A172 (cell line): ENCODE measurements around the gene USP15. TPM values are rescaled to one million over a fixed set of nuclear protein-coding genes. Genes with fewer than 3 reads are reported as not detected.
"Not testable (repeated sequence)": the region's sequence is repeated elsewhere in the genome, so short reads cannot be mapped to it uniquely, and the experiment has no call there.

Experiments used
- DNase-seq: peaks from one replicate; pipeline ENCODE4 v3.0.0-alpha.2; 2015; ENCODE audit warnings: low spot score
- total RNA-seq: library from RNA; depleted of rRNA; stranded (reverse); fragments of >200 nt; shearing (Covaris generic); gene quantifications from 2 replicates; pipeline ENCODE4 v1.2.3, GENCODE V29; 2014; rRNA removed

The USP15 gene
- total RNA-seq, 1 experiment from 2014 or later: 43.3 TPM

DNA sequence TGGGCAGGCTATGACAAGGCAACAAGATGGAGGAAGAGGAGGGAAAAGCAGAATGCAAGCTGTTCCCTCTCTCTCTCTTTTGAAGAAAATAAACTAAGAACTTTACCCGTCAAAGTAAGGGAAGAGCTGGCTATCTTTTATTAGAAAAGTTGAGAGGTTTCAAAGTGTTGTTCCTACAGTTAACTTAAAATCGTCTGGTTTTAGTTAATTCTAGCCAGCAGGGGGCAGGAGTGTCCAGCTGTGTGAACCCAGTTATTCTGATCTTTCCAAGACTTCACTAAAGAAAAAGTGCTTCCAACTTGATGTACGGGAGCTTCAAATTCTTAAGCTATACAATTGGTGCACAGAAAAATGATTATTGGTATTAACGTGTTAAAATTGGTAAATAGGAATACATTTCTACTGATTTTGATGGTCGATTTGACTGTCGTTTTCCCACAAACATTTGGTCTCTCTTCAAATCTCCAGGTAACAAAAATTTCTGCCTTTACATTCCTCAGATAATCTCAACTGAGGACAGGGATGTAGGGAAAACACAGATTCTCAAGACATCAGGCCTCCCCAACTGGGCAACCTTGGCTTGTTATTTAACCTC, 178.0 kb downstream of the USP15 start:
- DNase-seq: peak; percentile 38

DNA sequence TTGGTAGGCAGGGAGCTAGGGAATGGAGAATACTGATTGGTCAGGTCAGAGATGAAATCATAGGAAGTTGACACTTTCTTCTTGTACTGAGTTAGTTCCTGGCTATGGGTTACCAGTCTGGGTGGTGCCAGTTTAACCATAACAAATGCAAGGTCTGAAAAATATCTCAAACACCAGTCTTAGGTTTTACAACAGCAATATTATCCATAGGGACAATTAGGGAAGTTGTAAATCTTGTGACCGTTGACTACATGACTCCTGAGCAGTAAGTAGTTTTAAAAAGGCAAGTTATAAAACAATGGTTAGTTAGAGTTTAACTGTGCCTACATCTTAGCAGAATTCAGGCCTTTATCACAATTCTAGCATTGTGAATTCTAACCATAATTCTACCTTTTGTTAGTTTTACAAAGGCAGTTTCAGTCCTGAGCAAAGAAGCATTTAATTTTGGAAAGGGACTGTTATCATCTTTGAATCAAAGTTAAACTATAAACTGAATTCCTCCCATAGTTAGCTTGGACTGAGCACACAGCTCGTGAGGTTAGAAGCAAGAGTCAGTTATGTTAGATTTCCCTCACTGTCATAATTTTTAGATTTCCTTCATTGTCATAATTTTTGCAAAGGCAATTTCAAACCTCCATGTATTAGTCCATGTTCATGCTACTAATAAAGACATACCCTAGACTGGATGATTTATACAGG, 186.7 kb downstream of the USP15 start:
- no peak for DNase-seq

DNA sequence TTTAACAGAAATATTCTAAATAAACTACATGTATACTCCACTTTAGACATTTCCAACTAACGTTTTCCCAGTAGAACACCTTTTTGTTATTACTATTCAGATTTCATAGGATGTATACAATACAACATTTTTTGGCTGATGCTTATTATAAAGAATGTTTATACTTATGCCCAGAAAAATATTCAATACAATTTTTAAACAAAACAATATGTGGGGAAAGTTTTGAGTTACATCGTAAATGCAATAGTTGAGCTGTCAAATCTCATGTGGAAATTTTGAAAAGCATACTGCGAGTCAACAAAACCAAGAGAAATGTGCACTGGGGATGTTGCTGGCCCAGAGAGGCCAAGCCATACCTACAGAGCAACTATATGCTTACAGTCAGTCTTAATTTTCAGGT, 188.2 kb downstream of the USP15 start:
- DNase-seq: no peak

DNA sequence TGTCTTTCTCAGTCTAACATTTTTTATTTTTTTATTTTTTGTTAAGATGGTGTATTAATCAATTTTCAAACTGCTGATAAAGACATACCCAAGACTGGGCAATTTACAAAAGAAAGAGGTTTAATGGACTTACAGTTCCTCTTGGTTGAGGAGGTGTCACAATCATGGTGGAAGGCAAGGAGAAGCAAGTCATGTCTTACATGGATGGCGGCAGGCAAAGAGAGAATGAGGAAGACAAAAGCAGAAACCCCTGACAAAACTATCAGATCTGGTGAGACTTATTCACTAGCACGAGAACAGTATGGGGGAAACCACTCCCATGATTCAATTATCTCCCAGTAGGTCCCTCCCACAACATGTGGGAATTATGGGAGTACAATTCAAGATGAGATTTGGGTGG, 195.2 kb downstream of the USP15 start:
- not testable (repeated sequence) for DNase-seq

DNA sequence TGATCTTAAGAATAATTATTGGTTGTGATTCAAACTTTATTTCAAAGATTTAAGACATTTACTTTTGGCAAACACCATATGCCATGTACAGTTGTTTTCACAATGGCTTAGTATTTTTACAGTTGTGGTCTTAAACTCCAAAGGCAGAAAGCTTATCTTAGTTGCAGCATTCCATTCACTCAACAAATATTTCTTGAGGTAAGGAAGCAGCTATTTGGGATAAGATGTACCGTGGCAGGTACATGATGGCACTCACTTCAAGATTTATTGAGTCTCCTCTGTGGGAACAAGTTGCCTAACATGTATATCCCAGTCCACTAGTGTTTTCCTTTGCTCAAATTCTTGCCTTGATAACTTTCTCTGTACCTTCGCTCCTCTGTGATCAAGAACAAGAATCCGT, 198.4 kb downstream of the USP15 start:
- no peak for DNase-seq

DNA sequence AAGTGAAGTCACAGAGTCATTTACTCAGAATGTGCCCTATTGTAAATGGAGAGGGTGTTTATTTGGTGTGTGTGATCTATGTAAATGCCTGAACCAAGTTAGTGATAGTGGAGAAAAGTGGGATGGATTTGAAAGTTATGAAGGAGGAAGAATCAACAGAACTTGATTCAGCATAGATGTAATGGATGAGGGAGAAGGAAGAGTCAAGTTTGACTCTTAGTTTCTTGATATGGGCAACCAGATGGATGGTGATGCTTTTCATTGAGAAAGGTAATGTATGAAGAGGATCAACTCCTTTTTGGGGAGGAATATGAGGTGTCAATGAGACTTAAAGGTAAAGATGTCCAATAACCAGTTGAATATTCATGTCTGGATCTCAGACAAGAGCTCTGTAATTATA, 199.8 kb downstream of the USP15 start:
- no peak for DNase-seq

DNA sequence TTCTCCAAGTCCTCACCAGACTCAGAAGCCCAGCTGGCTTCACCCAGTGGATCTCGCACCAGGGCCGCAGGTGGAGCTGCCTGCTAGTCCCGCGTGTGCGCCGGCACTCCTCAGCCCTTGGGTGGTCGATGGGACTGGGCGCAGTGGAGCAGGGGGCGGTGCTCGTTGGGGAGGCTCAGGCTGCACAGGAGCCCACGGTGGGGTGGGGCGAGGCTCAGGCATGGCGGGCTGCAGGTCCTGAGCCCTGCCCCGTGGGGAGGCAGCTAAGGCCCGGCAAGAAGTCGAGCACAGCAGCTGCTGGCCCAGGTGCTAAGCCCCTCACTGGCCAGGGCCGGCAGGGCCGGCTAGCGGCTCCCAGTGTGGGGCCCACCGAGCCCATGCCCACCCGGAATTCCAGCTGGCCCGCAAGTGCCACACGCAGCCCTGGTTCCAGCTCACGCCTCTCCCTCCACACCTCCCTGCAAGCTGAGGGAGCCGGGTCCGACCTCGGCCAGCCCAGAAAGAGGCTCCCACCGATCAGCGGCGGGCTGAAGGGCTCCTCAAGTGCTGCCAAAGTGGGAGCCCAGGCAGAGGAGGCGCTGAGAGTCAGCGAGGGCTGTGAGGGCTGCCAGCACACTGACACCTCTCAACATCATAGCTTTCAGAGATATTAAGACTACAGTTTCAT, 201.1 kb downstream of the USP15 start:
- not testable (repeated sequence) for DNase-seq

DNA sequence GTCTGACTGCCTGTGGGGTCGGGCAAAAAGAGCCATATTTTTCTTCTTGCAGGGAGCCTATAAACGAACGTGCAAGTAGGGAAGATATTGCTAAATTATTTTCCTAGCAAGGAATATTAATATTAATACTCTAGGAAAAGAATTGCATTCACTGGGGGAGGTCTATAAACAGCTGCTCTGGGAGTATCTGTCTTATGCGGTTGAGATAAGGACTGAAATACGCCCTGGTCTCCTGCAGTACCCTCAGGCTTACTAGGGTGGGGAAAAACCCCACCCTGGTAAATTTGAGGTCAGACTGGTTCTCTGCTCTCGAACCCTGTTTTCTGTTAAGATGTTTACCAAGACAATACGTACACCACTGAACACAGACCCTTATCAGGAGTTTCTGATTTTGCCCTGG, 203.0 kb downstream of the USP15 start:
- DNase-seq: not testable (repeated sequence)

Other genes with a start within 250 kb of the USP15 start
- gene MON2, start 206.4 kb downstream of the USP15 start, total RNA-seq: 10.9 and 15.1 TPM in 2 replicates